Muscle of leg (tissue), 11 donors: ENCODE data around the gene GRK1. TPM values are rescaled to one million over a fixed set of nuclear protein-coding genes. Genes with fewer than 3 reads are reported as not detected.
"Not testable (repeated sequence)": the region's sequence is repeated elsewhere in the genome, so short reads cannot be mapped to it uniquely, and the experiment has no call there.

Experiments
- DNase-seq: peaks from one replicate; pipeline ENCODE4 v3.0.0; 2013
- H3K27ac ChIP-seq: one replicate; pipeline ENCODE4 v1.5.1; 2013; ENCODE audit warnings: mild to moderate bottlenecking, low read length, control low read depth
- H3K27me3 ChIP-seq: one replicate; pipeline ENCODE4 v1.6.1; 2013; ENCODE audit warnings: low read length; ENCODE audit not compliant: control insufficient read depth, insufficient read depth
- H3K36me3 ChIP-seq: one replicate; pipeline ENCODE4 v1.6.1; 2013; ENCODE audit warnings: low read length; ENCODE audit not compliant: control insufficient read depth, insufficient read depth
- H3K4me1 ChIP-seq: one replicate; pipeline ENCODE4 v1.6.1; 2013; ENCODE audit warnings: low read length; ENCODE audit not compliant: control insufficient read depth, insufficient read depth
- H3K4me3 ChIP-seq: one replicate; pipeline ENCODE4 v1.5.1; 2013; ENCODE audit warnings: low read length, control low read depth
- H3K9me3 ChIP-seq: replicated peaks from 2 replicates; pipeline ENCODE4 v1.6.1; 2013; ENCODE audit warnings: low read depth, low read length; ENCODE audit not compliant: control insufficient read depth
- WGBS: methylation state at CpG from one replicate; pipeline ENCODE4 v1.1.5; 2013; ENCODE audit warnings: missing lambda C conversion rate; ENCODE audit not compliant: insufficient coverage; 5-methylcytosine and 5-hydroxymethylcytosine counted together
- polyA plus RNA-seq, 8 donors: library from polyadenylated mRNA; unstranded; fragments of 120-200 nt; gene quantifications; one replicate each; pipeline versions ENCODE4 v1.2.1 to v1.2.3, GENCODE V29; 2013; ENCODE audit warnings: inconsistent platforms in 1 of 8, low replicate concordance in 1 of 8; ENCODE audit not compliant: insufficient read length in 8 of 8, insufficient read depth in 1 of 8
- total RNA-seq: library from RNA; stranded (reverse); fragments of 120-200 nt; gene quantifications from one replicate; pipeline ENCODE4 v1.2.4, GENCODE V29; 2013

Gene GRK1
- total and polyA plus RNA-seq, 9 donors = 0.11 to 0.38 (median 0.22) TPM; not detected in 1

- 86% methylated on average over 20 of the region's 21 CpGs for WGBS
- Histone ChIP-seq H3K4me1 (peaks cover 11% of the 10 kb centered on the region), H3K9me3 (no peaks in the 10 kb centered on the region), H3K27me3 (no peaks in the 10 kb centered on the region), H3K36me3 (no peaks in the 10 kb centered on the region), H3K27ac (no peak overlapping the region), H3K4me3 (no peak overlapping the region)
- DNase-seq = no peak
Observed at GRCh38 chr13:113744197-113745000, 77.4 kb downstream of the GRK1 start.

GRCh38 chr13:113745059-113745458 lies 78.0 kb downstream of the GRK1 start:
- no peaks in the 10 kb centered on the region for H3K9me3 ChIP-seq
- H3K4me3 ChIP-seq = no peak overlapping the region
- no peaks in the 10 kb centered on the region for H3K36me3 ChIP-seq
- H3K27me3 ChIP-seq = no peaks in the 10 kb centered on the region
- DNase-seq = no peak
- 100% methylated on average over 1 of the region's 9 CpGs for WGBS
- no peak overlapping the region for H3K27ac ChIP-seq
- H3K4me1 ChIP-seq = peaks cover 11% of the 10 kb centered on the region

- H3K9me3 ChIP-seq, DNase-seq, H3K4me3 ChIP-seq, H3K27ac ChIP-seq, H3K36me3 ChIP-seq, H3K27me3 ChIP-seq: not testable (repeated sequence)
- H3K4me1 ChIP-seq = peaks cover 11% of the 10 kb centered on the region
- WGBS = 94% methylated on average over 17 of the region's 24 CpGs
Observed at GRCh38 chr13:113745500-113746142, 78.6 kb downstream of the GRK1 start.

- no peaks in the 10 kb centered on the region for H3K36me3 ChIP-seq
- H3K9me3 ChIP-seq = no peaks in the 10 kb centered on the region
- H3K4me1 ChIP-seq = peaks cover 11% of the 10 kb centered on the region
- H3K4me3 ChIP-seq = no peak overlapping the region
- 38% methylated on average over 5 of the region's 5 CpGs for WGBS
- no peak for DNase-seq
- no peak overlapping the region for H3K27ac ChIP-seq
- no peaks in the 10 kb centered on the region for H3K27me3 ChIP-seq
Observed at GRCh38 chr13:113746143-113746525, 79.1 kb downstream of the GRK1 start.

GRCh38 chr13:113746671-113747070 lies 79.7 kb downstream of the GRK1 start:
- H3K27me3 ChIP-seq = no peaks in the 10 kb centered on the region
- no peaks in the 10 kb centered on the region for H3K36me3 ChIP-seq
- H3K4me1 ChIP-seq = peaks cover 11% of the 10 kb centered on the region
- H3K4me3 ChIP-seq = no peak overlapping the region
- H3K9me3 ChIP-seq = no peaks in the 10 kb centered on the region
- H3K27ac ChIP-seq = no peak overlapping the region
- 98% methylated on average over 6 of the region's 12 CpGs for WGBS
- no peak for DNase-seq

- 82% methylated on average over 24 of the region's 25 CpGs for WGBS
- H3K4me1 ChIP-seq = peaks cover 5% of the 10 kb centered on the region
- no peaks in the 10 kb centered on the region for H3K9me3 ChIP-seq
Observed at GRCh38 chr13:113747291-113747833, 80.3 kb downstream of the GRK1 start.

GRCh38 chr13:113748101-113748861 lies 81.3 kb downstream of the GRK1 start:
- Histone ChIP-seq H3K9me3 (no peaks in the 10 kb centered on the region), H3K4me1 (no peaks in the 10 kb centered on the region), H3K4me3 (no peak overlapping the region), H3K27ac (no peak overlapping the region), H3K27me3 (no peaks in the 10 kb centered on the region), H3K36me3 (no peaks in the 10 kb centered on the region)
- no peak for DNase-seq
- WGBS = 77% methylated on average over 24 of the region's 25 CpGs

More at GRCh38 chr13:113747291-113747833, 80.3 kb downstream of the GRK1 start:
- H3K36me3 ChIP-seq = no peaks in the 10 kb centered on the region
- DNase-seq = no peak
- H3K4me3 ChIP-seq = no peak overlapping the region
- no peak overlapping the region for H3K27ac ChIP-seq
- H3K27me3 ChIP-seq = no peaks in the 10 kb centered on the region

- Histone ChIP-seq H3K27me3 (peaks cover 2% of the 10 kb centered on the region), H3K4me1 (no peaks in the 10 kb centered on the region), H3K27ac (no peak overlapping the region), H3K4me3 (no peak overlapping the region), H3K9me3 (no peaks in the 10 kb centered on the region), H3K36me3 (no peaks in the 10 kb centered on the region)
- 81% methylated on average over 21 of the region's 22 CpGs for WGBS
- DNase-seq = no peak
Observed at GRCh38 chr13:113748862-113749451, 81.9 kb downstream of the GRK1 start.

GRCh38 chr13:113749507-113749906 lies 82.5 kb downstream of the GRK1 start:
- WGBS = 84% methylated on average over 9 of the region's 13 CpGs
- Histone ChIP-seq H3K36me3 (no peaks in the 10 kb centered on the region), H3K9me3 (no peaks in the 10 kb centered on the region), H3K4me3 (no peak overlapping the region), H3K27me3 (peaks cover 6% of the 10 kb centered on the region), H3K27ac (no peak overlapping the region), H3K4me1 (no peaks in the 10 kb centered on the region)
- DNase-seq = no peak
